NCI-H2029 treated with DMSO at 0.1 percent for 48 hours (cell line): ENCODE results near the gene SMNDC1.

Experiments used
- DNase-seq: peaks from one replicate; lab custom pipeline; 2025; lab: John Stamatoyannopoulos, UW

The SMNDC1 gene

DNA sequence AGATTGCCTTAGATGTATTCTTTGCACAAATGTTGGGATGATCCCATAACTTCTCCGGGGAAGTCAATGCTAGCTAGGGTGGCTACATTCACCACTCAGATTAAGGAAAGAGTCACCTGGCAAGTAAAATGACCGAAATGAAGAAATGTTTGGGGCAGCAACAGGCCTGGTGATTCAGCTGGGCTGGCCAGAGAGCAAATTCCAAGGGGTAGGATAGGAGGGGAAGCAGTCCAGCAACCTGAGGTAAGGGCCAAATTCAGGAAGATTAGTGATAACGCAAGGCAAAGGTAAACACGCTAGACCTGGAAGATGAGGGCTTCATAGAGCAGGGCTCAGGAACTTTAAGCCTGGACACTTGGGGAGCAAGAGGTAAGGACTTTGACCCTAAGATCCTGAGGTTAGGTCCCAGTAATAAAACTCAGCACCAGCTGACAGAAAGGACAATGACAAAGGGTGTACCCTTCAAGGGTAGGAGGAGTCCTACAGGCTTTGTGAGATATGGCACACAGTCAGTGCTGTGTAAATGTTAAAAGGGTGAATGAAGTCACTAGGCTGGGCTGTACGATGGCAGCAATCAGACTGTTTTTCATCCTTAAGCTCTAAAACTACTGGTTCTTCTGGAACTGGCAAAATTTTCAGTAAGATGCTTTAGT is 22.7 kb upstream of the SMNDC1 start:
- DNase-seq = no peak

- peak; percentile 33 for DNase-seq
These were observed 21.8 kb upstream of the SMNDC1 start for GRCh38 chr10:110326351-110327032.

DNA sequence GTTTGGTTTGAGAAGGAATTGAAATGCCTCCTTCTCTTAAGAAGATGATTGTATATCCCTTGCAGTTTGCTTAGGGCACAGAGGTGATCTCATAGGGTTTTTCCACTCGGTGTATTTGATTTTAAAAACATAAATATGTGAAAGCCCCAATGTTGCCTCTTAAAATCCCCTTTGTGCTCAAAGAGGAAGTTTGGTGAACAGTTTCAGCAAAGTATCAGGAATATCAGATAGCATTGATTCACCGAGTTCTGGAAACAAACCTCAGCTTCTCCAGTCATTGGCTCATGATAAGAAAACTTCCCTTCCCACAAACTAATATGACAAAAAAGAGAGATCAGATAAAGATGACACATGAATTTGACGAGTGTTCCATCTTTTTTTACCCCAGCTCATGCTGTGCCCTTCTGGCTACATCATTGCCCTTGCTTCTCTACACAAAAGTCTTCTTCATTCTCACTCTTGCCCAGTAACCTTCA is 20.1 kb upstream of the SMNDC1 start:
- DNase-seq = no peak

GRCh38 chr10:110324201-110324804 is 19.6 kb upstream of the SMNDC1 start:
- no peak for DNase-seq

GRCh38 chr10:110323503-110323902 is 18.8 kb upstream of the SMNDC1 start:
- no peak for DNase-seq

DNA sequence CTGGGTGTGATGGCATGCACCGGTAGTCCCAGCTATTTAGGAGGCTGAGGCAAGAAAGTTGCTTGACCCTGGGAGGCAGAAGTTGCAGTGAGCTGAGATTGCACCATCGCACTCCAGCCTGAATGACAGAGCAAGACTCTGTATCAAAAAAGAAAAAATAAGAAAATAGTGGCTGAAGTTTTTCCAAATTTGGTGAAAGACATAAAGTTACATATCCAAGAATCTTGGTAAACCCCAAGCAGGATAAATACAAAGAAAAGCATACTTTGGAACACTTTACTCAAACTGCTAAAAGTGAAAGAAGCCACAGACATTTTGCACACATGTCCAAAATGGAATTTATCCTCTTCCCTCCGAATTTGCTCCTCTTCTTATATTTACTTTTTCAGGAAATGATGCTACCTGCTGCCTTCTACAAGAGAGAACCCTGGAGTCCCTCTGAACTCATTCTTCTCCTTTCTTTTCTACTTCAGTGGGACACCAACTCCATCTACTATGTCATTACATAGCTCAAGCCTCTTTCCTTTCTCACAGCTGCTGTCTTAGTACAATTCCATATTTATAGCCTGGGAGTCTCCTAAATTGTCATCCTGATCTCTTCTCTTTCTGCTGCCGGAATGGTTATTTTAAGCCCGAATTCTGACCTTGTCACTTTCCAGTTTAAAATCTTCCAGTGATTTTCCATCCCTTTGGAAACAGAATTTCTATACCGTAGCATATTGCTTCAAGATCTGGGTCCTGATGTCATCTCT is 17.3 kb upstream of the SMNDC1 start:
- DNase-seq = no peak

DNA sequence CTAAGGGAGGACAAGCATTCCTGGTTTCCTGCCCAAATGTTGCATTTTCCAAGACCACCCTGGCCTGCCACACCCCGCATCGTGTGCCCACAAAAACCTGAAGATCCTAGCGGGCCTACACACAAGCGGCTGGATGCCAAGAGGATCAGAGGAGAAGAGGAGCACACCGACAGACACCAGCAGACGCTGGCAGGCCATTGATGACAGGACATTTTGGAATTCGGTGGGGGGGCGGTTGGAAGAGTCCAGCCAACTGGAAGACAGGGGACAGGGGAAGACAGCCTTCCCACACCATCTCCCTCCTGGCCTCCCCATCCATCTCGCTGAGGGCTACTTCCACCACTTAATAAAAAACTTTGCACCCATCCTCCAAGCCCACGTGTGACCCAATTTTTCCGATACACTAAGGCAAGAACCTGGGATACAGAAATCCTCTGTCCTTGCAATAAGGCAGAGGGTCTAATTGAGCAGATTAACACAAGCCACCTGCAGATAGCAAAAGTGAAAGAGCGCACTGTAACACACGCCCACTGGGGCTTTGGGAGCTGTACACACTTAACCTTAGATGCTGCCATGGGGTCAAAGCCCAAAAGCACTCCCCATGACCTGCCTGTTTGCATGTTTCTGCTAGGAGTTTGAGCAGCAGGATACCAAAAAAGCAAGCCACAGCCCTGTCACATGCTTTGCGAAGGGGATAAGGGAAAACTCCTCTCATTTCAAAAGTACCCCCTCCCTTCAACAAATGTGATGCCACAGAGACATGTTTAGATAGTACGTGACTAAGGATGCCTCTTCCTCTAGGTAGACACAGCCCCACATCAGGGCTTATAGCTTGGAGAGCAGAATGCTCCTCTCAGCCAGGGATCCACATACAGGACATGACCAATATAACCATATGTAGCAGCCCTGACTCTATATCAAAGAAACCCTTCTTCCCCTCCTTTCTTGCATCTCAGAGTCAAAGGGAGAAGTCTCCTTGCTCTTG is 13.4 kb upstream of the SMNDC1 start:
- no peak for DNase-seq

DNA sequence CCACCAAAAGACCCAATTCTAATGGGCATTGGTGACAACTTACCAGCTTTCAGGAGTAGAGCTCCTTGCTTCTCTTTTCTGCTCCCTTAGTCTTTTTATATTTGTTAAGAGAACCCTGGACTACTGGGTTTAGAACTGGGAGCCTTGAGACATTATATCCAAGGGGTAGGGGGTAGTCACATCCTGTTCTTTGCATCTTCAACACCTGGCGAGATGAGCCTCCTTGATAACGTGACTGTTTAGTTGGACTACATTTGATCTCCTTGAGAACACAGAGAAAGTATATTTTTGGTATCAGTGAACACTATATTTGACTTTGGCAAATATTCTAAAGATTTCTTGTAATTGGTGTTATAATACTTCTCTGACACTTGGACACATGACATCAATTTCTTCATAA is 9.0 kb upstream of the SMNDC1 start:
- no peak for DNase-seq

- no peak for DNase-seq
These were observed 7.5 kb upstream of the SMNDC1 start for GRCh38 chr10:110312206-110312605.

DNA sequence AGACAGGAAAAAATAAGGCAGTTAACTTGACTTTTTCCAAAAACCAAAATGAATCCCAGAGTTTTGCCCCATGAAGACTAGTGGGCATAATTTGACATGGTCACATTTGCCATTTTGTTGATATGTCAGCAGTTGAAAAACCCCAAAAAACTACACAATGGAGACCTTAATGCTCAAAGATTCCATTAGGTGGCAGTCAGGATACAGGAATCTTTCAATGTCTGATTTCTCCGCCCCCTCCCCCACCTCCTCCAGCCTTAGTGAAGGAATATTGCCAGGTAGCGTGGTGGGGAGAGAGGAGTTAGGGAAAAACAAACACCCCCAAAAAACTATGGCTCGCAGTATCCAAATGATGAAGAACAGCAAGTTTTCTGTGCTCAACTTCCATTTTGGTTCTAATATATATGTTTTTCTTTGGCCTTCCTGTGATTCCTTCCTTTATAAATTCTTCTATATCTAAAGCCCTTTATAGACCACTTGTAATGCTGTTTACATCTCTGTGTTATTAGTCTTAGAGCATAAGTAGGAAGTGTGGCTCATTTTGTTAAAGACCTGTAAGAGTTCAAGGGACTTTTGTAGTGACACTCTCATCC is 6.7 kb upstream of the SMNDC1 start:
- DNase-seq = peak; percentile 17

- no peak for DNase-seq
These were observed 6.0 kb upstream of the SMNDC1 start for GRCh38 chr10:110310741-110311140.

DNA sequence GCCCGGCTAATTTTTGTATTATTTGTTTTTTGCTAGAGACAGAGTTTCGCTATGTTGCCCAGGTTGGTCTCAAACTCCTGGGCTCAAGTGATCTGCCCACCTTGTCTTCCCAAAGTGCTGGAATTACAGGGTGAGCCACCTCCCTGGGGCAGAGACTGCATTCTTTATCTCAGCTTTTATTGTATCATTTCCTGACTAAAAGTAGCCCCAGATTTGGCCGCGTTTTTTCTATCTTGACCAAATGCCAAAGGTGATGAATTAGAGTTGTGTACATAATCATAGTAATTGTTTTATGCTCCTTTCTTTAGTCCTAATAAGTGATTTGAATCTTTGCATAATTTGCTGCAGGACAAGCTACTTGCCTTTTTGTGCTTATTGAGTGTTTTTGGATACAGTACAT is 3.1 kb upstream of the SMNDC1 start:
- no peak for DNase-seq

DNA sequence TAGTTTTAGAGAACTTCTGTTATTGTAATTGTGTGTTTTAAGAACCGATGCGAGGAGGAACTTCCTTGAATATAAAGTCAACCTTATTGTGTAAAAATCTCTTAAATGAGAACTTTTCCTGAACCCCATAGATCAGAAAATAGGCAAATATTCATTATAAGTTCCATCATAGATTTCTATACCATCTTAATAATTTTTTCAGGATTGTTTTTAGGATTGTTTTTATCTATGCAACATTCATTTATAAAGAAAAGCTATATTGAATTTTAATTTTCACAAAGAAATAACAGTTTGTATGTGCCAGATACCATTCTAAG is 1.7 kb upstream of the SMNDC1 start:
- DNase-seq = no peak

DNA sequence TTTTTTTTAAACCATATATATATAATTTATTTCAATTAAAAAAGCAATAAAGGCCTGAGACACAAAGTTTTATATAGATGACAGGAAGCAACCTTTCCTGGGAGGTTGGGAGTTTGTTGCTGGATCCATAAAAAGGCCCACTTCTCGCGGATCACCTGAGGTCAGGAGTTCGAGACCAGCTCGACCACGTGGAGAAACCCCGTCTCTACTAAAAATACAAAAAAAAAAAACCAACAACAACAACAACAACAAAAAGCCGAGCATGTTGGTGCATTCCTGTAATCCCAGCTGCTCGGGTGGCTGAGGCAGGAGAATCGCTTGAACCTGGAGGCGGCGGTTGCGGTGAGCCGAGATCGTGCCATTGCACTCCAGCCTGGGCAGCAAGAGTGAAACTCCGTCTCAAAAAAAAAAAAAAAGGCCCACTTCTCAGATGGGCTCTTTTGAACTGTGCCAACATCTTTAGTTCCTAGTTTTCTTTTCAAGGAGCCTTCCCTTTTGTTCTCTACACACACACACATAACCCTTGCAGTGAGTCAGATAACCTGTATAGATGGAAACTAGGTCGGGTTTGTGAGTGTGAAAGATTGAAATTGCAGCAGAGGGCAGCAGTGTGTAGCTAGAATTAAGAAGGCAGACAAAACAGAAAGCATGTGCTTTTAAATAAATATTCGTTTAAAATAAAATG is 1.2 kb upstream of the SMNDC1 start:
- DNase-seq = peak; percentile 36

- no peak for DNase-seq
These were observed 333 bp downstream of the SMNDC1 start for GRCh38 chr10:110304394-110304779.

GRCh38 chr10:110303681-110304080 is 1.0 kb downstream of the SMNDC1 start:
- no peak for DNase-seq

- DNase-seq = no peak
These were observed 4.2 kb downstream of the SMNDC1 start for GRCh38 chr10:110300486-110300986.

DNA sequence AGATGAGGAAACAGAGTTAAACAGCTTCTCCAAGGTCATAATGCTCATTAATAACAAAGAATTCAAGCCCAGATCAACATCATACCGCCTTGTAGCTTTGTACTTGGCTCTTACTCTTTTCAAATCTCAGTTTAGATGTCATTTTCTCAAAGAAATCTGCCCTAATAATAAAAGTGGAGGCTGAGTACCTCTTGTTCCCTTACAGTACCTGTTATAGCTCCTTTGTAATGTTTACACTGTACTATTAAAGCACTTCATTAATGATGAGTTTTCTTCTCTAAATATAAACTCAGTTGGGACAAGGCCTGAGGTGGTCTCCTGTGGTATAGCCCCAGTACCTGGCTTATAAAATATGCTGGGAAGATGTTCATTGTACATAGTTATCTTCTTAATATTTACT is 7.8 kb downstream of the SMNDC1 start:
- DNase-seq = no peak

DNA sequence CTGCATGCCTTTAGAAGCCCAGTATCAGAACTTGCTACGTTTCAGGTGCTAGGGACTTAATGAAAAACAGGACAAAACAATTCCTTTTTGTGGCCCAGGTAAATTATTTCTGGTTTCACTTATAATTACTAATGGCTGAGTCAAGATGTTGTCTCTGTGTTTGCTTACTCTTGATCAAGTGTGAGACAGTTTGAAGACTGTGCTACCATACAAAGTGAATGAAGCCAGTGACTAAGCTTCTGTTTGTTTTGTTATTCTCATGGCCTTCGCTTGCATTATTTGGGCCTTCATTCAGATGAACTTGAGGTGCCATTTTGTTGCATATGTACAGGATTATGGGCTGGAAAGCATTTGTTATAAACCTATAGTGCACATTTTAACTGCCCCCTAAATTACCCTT is 17.9 kb downstream of the SMNDC1 start:
- DNase-seq = no peak

GRCh38 chr10:110285501-110285900 is 19.2 kb downstream of the SMNDC1 start:
- DNase-seq = no peak
